Fibroblast of lung (primary cell): ENCODE results near the gene RALA. TPM values are rescaled to one million over a fixed set of nuclear protein-coding genes. Genes with fewer than 3 reads are reported as not detected.

Experiments used
- DNase-seq, 2 donors: peaks; one replicate each; pipeline versions ENCODE4 v3.0.0 to v3.0.0-alpha.2; 2010; ENCODE audit warnings: low read depth in 2 of 2
- H2AFZ ChIP-seq: 2 replicates; pipeline ENCODE4 v1.5.1; 2012; ENCODE audit warnings: low read length, control low read depth, inconsistent platforms
- H3K27ac ChIP-seq: 2 replicates; pipeline ENCODE4 v1.5.1; 2011; ENCODE audit warnings: low read length, control low read depth; ENCODE audit not compliant: insufficient read depth
- H3K27me3 ChIP-seq: 2 replicates; pipeline ENCODE4 v1.5.1; 2011; ENCODE audit warnings: mild to moderate bottlenecking, low read length; ENCODE audit not compliant: control insufficient read depth, insufficient read depth
- H3K36me3 ChIP-seq: 2 replicates; pipeline ENCODE4 v1.5.1; 2011; ENCODE audit warnings: low read length; ENCODE audit not compliant: control insufficient read depth, insufficient read depth
- H3K4me1 ChIP-seq: 2 replicates; pipeline ENCODE4 v1.5.1; 2011; ENCODE audit warnings: low read length; ENCODE audit not compliant: control insufficient read depth, insufficient read depth; ENCODE audit errors: extremely low read depth
- H3K4me2 ChIP-seq: 2 replicates; pipeline ENCODE4 v1.5.1; 2011; ENCODE audit warnings: low read length, control low read depth; ENCODE audit not compliant: insufficient read depth; ENCODE audit errors: extremely low read depth
- H3K4me3 ChIP-seq, 4 experiments: fragments of 200-600 bp in 1 of 4; sonication (generic) in 1 of 4; replicated peaks in 1 of 4; 2 replicates each; pipeline ENCODE4 v1.5.1; 2011 to 2016; ENCODE audit warnings: low read length in 4 of 4, low read depth in 3 of 4, mild to moderate bottlenecking in 3 of 4, control low read depth in 2 of 4, inconsistent platforms in 1 of 4, mixed read lengths in 1 of 4; ENCODE audit not compliant: insufficient read depth in 1 of 4; ENCODE audit errors: control extremely low read depth in 1 of 4
- H3K79me2 ChIP-seq: 2 replicates; pipeline ENCODE4 v1.5.1; 2012; ENCODE audit warnings: mild to moderate bottlenecking, low read length, inconsistent platforms; ENCODE audit not compliant: control insufficient read depth, insufficient read depth
- H3K9ac ChIP-seq: 2 replicates; pipeline ENCODE4 v1.5.1; 2011; ENCODE audit warnings: mild to moderate bottlenecking, low read length, control low read depth; ENCODE audit not compliant: insufficient read depth
- H3K9me3 ChIP-seq: 2 replicates; pipeline ENCODE4 v1.5.1; 2012; ENCODE audit warnings: low read depth, low read length; ENCODE audit not compliant: control insufficient read depth, insufficient read depth
- H4K20me1 ChIP-seq: 2 replicates; pipeline ENCODE4 v1.5.1; 2011; ENCODE audit warnings: low read length; ENCODE audit not compliant: control insufficient read depth, insufficient read depth; ENCODE audit errors: extremely low read depth
- EZH2 ChIP-seq: IDR thresholded peaks from 2 replicates; pipeline ENCODE4 v1.5.1; 2012; ENCODE audit warnings: low read length, control low read depth, mild to moderate bottlenecking; ENCODE audit errors: missing control alignments
- polyA plus RNA-seq, 2 donors: library from polyadenylated mRNA; depleted of rRNA in 1 of 2; stranded (reverse) in 1 of 2; unstranded in 1 of 2; fragments of >200 nt; gene quantifications; 2 replicates each; pipeline ENCODE4 v1.2.1, GENCODE V29; 2011 to 2012; ENCODE audit warnings: missing spikeins in 1 of 2
- total RNA-seq: library from RNA; depleted of rRNA; stranded (reverse); fragments of >200 nt; gene quantifications from 2 replicates; pipeline ENCODE4 v1.2.1, GENCODE V29; 2014
- TF ChIP-seq, protein P1 (sequence below), 2 donors: IDR thresholded peaks in 1 of 2; conservative IDR thresholded peaks in 1 of 2; 1 replicate in 1 of 2; 2 replicates in 1 of 2; pipeline ENCODE4 v1.5.1; 2011 to 2012; ENCODE audit warnings: low read length in 2 of 2, control low read depth in 1 of 2, inconsistent platforms in 1 of 2, low read depth in 1 of 2, mild to moderate bottlenecking in 1 of 2

The RALA gene
- total and polyA plus RNA-seq, 2 donors (not counting 1 experiment from before 2014, with no cell fraction given): 46.1 to 50.9 TPM

DNA sequence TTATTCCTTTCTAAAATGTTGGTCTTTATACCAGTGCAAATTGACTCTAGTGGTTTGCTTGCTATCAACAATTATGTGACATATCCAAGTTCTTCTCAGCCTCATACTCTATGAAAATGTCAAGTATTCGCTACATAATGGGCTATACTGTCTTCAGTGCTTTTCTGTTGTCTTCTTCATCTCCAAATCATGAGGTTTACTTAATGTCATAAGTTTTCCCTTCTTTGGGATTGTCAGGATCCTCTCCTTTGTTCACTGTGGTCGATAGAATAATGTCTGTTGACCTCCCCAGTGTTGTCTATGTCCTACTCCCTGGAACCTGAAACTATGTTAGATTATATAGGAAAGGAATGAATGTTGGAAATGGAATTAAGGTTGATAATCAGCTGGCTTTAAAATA lies 16.4 kb upstream of the RALA start:
- Histone ChIP-seq H3K9me3 (no peaks in the 10 kb centered on the region), H3K9ac (no peak overlapping the region), H3K4me3 (no peak overlapping the region), H3K79me2 (no peaks in the 10 kb centered on the region), H2AFZ (no peak overlapping the region), H3K4me1 (peaks cover 6% of the 10 kb centered on the region), H3K4me2 (no peak overlapping the region), H3K27me3 (no peaks in the 10 kb centered on the region), H3K36me3 (no peaks in the 10 kb centered on the region), H3K27ac (no peak overlapping the region), H4K20me1 (no peaks in the 10 kb centered on the region)
- DNase-seq: no peak
- TF ChIP-seq EZH2: no peak
- TF ChIP-seq, protein P1, sequence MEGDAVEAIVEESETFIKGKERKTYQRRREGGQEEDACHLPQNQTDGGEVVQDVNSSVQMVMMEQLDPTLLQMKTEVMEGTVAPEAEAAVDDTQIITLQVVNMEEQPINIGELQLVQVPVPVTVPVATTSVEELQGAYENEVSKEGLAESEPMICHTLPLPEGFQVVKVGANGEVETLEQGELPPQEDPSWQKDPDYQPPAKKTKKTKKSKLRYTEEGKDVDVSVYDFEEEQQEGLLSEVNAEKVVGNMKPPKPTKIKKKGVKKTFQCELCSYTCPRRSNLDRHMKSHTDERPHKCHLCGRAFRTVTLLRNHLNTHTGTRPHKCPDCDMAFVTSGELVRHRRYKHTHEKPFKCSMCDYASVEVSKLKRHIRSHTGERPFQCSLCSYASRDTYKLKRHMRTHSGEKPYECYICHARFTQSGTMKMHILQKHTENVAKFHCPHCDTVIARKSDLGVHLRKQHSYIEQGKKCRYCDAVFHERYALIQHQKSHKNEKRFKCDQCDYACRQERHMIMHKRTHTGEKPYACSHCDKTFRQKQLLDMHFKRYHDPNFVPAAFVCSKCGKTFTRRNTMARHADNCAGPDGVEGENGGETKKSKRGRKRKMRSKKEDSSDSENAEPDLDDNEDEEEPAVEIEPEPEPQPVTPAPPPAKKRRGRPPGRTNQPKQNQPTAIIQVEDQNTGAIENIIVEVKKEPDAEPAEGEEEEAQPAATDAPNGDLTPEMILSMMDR (conservative IDR thresholded peaks at IDR 0.05 in 1 of 2, IDR thresholded peaks at IDR 0.05 in 1 of 2; ENCODE audit: low read depth in 1 of 2, low read length in 2 of 2): no peak

DNA sequence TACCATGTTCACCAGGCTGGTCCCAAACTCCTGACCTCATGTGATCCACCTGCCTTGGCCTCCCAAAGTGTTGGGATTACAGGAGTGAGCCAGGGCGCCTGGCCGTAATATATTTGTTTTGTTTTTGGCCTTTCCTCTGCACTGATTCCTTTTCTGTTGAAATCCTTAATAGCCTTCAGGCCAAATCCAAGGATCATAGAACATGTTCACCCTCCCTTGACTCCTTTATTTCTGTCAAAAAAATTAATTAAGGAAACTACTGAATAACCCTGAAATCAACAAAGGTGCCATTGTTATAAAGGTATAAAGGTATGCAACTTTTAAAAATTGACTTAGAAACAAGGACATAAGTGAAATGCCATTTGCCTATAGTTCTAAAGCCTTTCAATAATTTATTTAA lies 15.5 kb upstream of the RALA start:
- no peak overlapping the region for H3K27ac ChIP-seq
- no peaks in the 10 kb centered on the region for H3K9me3 ChIP-seq

DNA sequence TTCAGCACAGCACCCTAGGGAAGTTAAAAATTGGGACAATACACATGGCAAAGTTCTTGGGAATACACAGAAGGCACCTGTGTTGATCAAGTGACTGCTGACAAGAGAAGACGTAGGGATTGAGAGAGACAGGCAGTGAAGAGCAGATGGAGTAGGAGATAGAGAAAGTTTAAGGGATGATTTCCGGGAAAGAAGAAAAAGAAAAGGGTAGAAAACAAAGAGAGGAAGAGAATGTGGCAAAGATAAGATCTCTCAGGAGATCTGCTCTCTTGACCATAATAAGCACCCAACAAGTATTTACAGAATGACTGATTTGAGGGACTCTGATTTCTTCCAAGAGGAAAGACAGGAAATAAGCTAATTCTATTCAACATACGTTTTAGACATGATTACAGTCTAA lies 15.1 kb upstream of the RALA start:
- Histone ChIP-seq H4K20me1 (no peaks in the 10 kb centered on the region), H3K27me3 (no peaks in the 10 kb centered on the region), H3K9ac (no peak overlapping the region), H3K4me3 (no peak overlapping the region), H2AFZ (no peak overlapping the region), H3K79me2 (no peaks in the 10 kb centered on the region), H3K27ac (no peak overlapping the region), H3K36me3 (no peaks in the 10 kb centered on the region), H3K9me3 (no peaks in the 10 kb centered on the region), H3K4me2 (no peak overlapping the region), H3K4me1 (peaks cover 6% of the 10 kb centered on the region)
- TF ChIP-seq, protein P1 (conservative IDR thresholded peaks at IDR 0.05 in 1 of 2, IDR thresholded peaks at IDR 0.05 in 1 of 2; ENCODE audit: low read depth in 1 of 2, low read length in 2 of 2): no peak
- TF ChIP-seq EZH2: no peak
- no peak for DNase-seq

More for the DNA sequence above, 15.5 kb upstream of the RALA start:
- H3K27me3 ChIP-seq: no peaks in the 10 kb centered on the region
- H3K36me3 ChIP-seq: no peaks in the 10 kb centered on the region
- TF ChIP-seq EZH2: no peak
- TF ChIP-seq, protein P1 (conservative IDR thresholded peaks at IDR 0.05 in 1 of 2, IDR thresholded peaks at IDR 0.05 in 1 of 2; ENCODE audit: low read depth in 1 of 2, low read length in 2 of 2): no peak
- H3K4me1 ChIP-seq: peaks cover 6% of the 10 kb centered on the region
- no peak overlapping the region for H2AFZ ChIP-seq
- H3K9ac ChIP-seq: no peak overlapping the region
- no peak for DNase-seq
- H4K20me1 ChIP-seq: no peaks in the 10 kb centered on the region
- no peak overlapping the region for H3K4me2 ChIP-seq
- no peak overlapping the region for H3K4me3 ChIP-seq
- H3K79me2 ChIP-seq: no peaks in the 10 kb centered on the region
